ENCODE data around the gene BCAS1. TPM values are rescaled to one million over a fixed set of nuclear protein-coding genes. Genes with fewer than 3 reads are reported as not detected.

BCAS1 gene
- total RNA-seq, 1 experiment from 2014 or later = 0.17 TPM

- no peak for TF ChIP-seq REST (IDR thresholded peaks at IDR 0.05; ENCODE audit: low read depth)
- TF ChIP-seq RAD21 (IDR thresholded peaks at IDR 0.05; ENCODE audit: low read depth) = no peak
Measured at GRCh38 chr20:54002056-54002575, 68.3 kb downstream of the BCAS1 start (continued).

DNA sequence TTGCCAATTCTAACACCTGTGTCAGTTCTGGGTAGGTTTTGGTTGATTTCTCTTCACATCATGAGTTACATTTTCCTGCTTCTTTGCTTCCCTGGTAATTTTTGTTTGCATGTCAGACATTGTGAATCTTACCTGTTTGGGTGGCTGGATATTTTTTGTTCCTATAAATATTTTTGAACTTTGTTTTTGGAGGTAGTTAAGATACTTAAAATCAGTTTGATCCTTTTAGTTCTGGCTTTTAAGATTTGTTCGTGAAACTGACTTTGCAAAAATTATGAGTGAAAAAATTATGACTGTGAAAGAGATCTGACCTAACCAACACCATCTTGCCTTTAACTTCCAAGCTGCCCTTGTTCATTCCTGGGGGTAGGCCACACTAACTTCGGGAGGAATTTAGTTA lies 69.5 kb downstream of the BCAS1 start:
- H3K9me3 ChIP-seq (ENCODE audit: control insufficient read depth in 1 of 2, insufficient read depth in 1 of 2, low read depth in 1 of 2, low read length in 2 of 2) = no peaks in the 10 kb centered on the region
- no peaks in the 10 kb centered on the region for H4K20me1 ChIP-seq (ENCODE audit: insufficient read depth)
- BruUV-seq (replicated peaks) = no TSS peak
- RAD21 ChIA-PET (ENCODE audit: low non-redundant PET in 1 of 2, low total read pairs in 2 of 2, uncharacterized antibody in 2 of 2, unreplicated experiment in 2 of 2) = no interaction called here
- H3K36me3 ChIP-seq (ENCODE audit: control insufficient read depth in 1 of 2, insufficient read depth in 2 of 2, low read length in 2 of 2) = no peaks in the 10 kb centered on the region
- H3K4me1 ChIP-seq (ENCODE audit: control insufficient read depth in 1 of 2, insufficient read depth in 2 of 2, low read length in 2 of 2) = no peaks in the 10 kb centered on the region
- TF ChIP-seq EZH2 (IDR thresholded peaks at IDR 0.05) (no peak), SRF (IDR thresholded peaks at IDR 0.05; ENCODE audit: low read depth) (no peak), JUND (IDR thresholded peaks at IDR 0.05) (no peak), RAD21 (IDR thresholded peaks at IDR 0.05; ENCODE audit: low read depth) (no peak), POLR2AphosphoS5 (IDR thresholded peaks at IDR 0.05; ENCODE audit: low read depth, low read length) (no peak), EGR1 (IDR thresholded peaks at IDR 0.05; ENCODE audit: low read depth) (no peak), POLR2A (IDR thresholded peaks at IDR 0.05; ENCODE audit: borderline replicate concordance, extremely low read depth, insufficient read depth, insufficient read length) (no peak)
- POLR2A ChIA-PET = no interaction called here
- no peaks in the 10 kb centered on the region for H3K9me2 ChIP-seq (ENCODE audit: insufficient read depth)
- H3K27me3 ChIP-seq (ENCODE audit: insufficient read depth, low read length) = no peaks in the 10 kb centered on the region
- ATAC-seq = no peak
- intact Hi-C loops (cut with micrococcal nuclease) = no loop called here
- DNase-seq (ENCODE audit: low read depth, low spot score) = no peak
- H3K27ac ChIP-seq (ENCODE audit: low read depth, low read length) = no peak overlapping the region
- no peak overlapping the region for H3K9ac ChIP-seq (ENCODE audit: low read length)
- H3K4me3 ChIP-seq (replicated peaks in 1 of 2; ENCODE audit: low read depth in 1 of 2, low read length in 2 of 2) = no peak overlapping the region
- CTCF ChIA-PET = no interaction called here
- H2AFZ ChIP-seq (ENCODE audit: low read depth, low read length, poor library complexity, severe bottlenecking) = no peak overlapping the region
- H3K4me2 ChIP-seq (ENCODE audit: low read length) = no peak overlapping the region
- H3K79me2 ChIP-seq (ENCODE audit: insufficient read depth, low read length) = no peaks in the 10 kb centered on the region
